ENCODE measurements around the gene PAX8. TPM values are rescaled to one million over a fixed set of nuclear protein-coding genes. Genes with fewer than 3 reads are reported as not detected.

Gene PAX8
- total RNA-seq, 6 experiments from 2014 or later = 0.33 to 6.7 (median 5.1) TPM

- Mint-ChIP-seq H3K27ac (no peak overlapping the region), H3K4me3 (no peak overlapping the region), H3K27me3 (ENCODE audit: insufficient read depth) (peaks cover 2% of the 10 kb centered on the region; the same call in 1 of the 2 replicates), H3K36me3 (ENCODE audit: low read depth) (no peaks in the 10 kb centered on the region), H3K9me3 (no peaks in the 10 kb centered on the region), H3K4me1 (ENCODE audit: low read depth) (peaks cover 32% of the 10 kb centered on the region)
- TF ChIP-seq CTCF (IDR thresholded peaks at IDR 0.05) = no peak
- DNase-seq = no peak
Measured at GRCh38 chr2:113216891-113217454, 61.7 kb downstream of the PAX8 start.

GRCh38 chr2:113216321-113216720, 62.4 kb downstream of the PAX8 start:
- Mint-ChIP-seq H3K36me3 (ENCODE audit: low read depth) (no peaks in the 10 kb centered on the region), H3K4me3 (no peak overlapping the region), H3K27me3 (ENCODE audit: insufficient read depth) (peaks cover 2% of the 10 kb centered on the region; the same call in 1 of the 2 replicates), H3K9me3 (no peaks in the 10 kb centered on the region), H3K27ac (no peak overlapping the region), H3K4me1 (ENCODE audit: low read depth) (peaks cover 39% of the 10 kb centered on the region)
- no peak for TF ChIP-seq CTCF (IDR thresholded peaks at IDR 0.05)
- no peak for DNase-seq

- peaks cover 2% of the 10 kb centered on the region; the same call in 1 of the 2 replicates for H3K27me3 Mint-ChIP-seq (ENCODE audit: insufficient read depth)
- H3K4me1 Mint-ChIP-seq (ENCODE audit: low read depth) = peaks cover 51% of the 10 kb centered on the region
- no peak for TF ChIP-seq CTCF (IDR thresholded peaks at IDR 0.05)
- no peak overlapping the region for H3K27ac Mint-ChIP-seq
- no peaks in the 10 kb centered on the region for H3K36me3 Mint-ChIP-seq (ENCODE audit: low read depth)
- H3K9me3 Mint-ChIP-seq = no peaks in the 10 kb centered on the region
- no peak overlapping the region for H3K4me3 Mint-ChIP-seq
- DNase-seq = no peak
Measured at GRCh38 chr2:113215056-113215455, 63.7 kb downstream of the PAX8 start.

- no peaks in the 10 kb centered on the region for H3K36me3 Mint-ChIP-seq (ENCODE audit: low read depth)
- no peak for DNase-seq
- TF ChIP-seq CTCF (IDR thresholded peaks at IDR 0.05) = no peak
- H3K9me3 Mint-ChIP-seq = no peaks in the 10 kb centered on the region
- H3K4me3 Mint-ChIP-seq = no peak overlapping the region
- H3K4me1 Mint-ChIP-seq (ENCODE audit: low read depth) = peaks cover 53% of the 10 kb centered on the region
- H3K27ac Mint-ChIP-seq = no peak overlapping the region
- H3K27me3 Mint-ChIP-seq (ENCODE audit: insufficient read depth) = peaks cover 2% of the 10 kb centered on the region; the same call in 1 of the 2 replicates
Measured at GRCh38 chr2:113214141-113214540, 64.6 kb downstream of the PAX8 start.

GRCh38 chr2:113213061-113213930, 65.4 kb downstream of the PAX8 start:
- TF ChIP-seq CTCF (IDR thresholded peaks at IDR 0.05) = no peak
- no peaks in the 10 kb centered on the region for H3K9me3 Mint-ChIP-seq
- H3K36me3 Mint-ChIP-seq (ENCODE audit: low read depth) = no peaks in the 10 kb centered on the region
- no peak for DNase-seq
- H3K27me3 Mint-ChIP-seq (ENCODE audit: insufficient read depth) = peaks cover 4% of the 10 kb centered on the region; the same call in 1 of the 2 replicates
- H3K27ac Mint-ChIP-seq = no peak overlapping the region; the same call in 1 of the 2 replicates
- H3K4me1 Mint-ChIP-seq (ENCODE audit: low read depth) = peaks cover 56% of the 10 kb centered on the region
- no peak overlapping the region for H3K4me3 Mint-ChIP-seq

All from HFFc6 (cell line).